ENCODE measurements around the gene KRTAP5-1. TPM values are rescaled to one million over a fixed set of nuclear protein-coding genes. Genes with fewer than 3 reads are reported as not detected.
A peak's percentile ranks its signal among the peaks of the same experiment; 100 is the strongest.

KRTAP5-1 gene
- total and polyA plus RNA-seq, 10 of the 15 experiments (the other 5 are each of a cell fraction or from before 2014, with no cell fraction given) = not detected

GRCh38 chr11:1574238-1574932 is 10.7 kb downstream of the KRTAP5-1 start:
- Histone ChIP-seq H4K20me1 (ENCODE audit: control insufficient read depth, insufficient read depth) (no peaks in the 10 kb centered on the region), H3K27ac (ENCODE audit: control insufficient read depth, insufficient read depth) (no peak overlapping the region), H3K4me1 (ENCODE audit: control insufficient read depth, insufficient read depth, low read length) (no peaks in the 10 kb centered on the region), H3K4me2 (ENCODE audit: control insufficient read depth, insufficient read depth) (peak overlapping the region; percentile 42; the same call in 1 of the 2 replicates), H3K4me3 (no peak overlapping the region), H3K9ac (ENCODE audit: control insufficient read depth, insufficient read depth, low read length) (no peak overlapping the region), H2AFZ (ENCODE audit: control insufficient read depth, low read depth, low read length) (no peak overlapping the region), H3K79me2 (ENCODE audit: control insufficient read depth, insufficient read depth, low read length) (no peaks in the 10 kb centered on the region), H3K36me3 (ENCODE audit: control insufficient read depth in 2 of 2, insufficient read depth in 2 of 2, low read length in 1 of 2) (no peaks in the 10 kb centered on the region), H3K27me3 (replicated peaks in 1 of 2; ENCODE audit: control insufficient read depth in 2 of 2, insufficient read depth in 2 of 2, low read length in 1 of 2) (peaks cover 0 to 10% of the 10 kb centered on the region in 2 experiments; a peak in 3 of 4 replicates), H3K9me3 (replicated peaks; ENCODE audit: control insufficient read depth, insufficient read depth, low read length) (peaks cover 4% of the 10 kb centered on the region; the same call in 1 of the 3 replicates)
- 1% methylated on average over 59 of the region's 64 CpGs for WGBS (ENCODE audit: insufficient coverage, insufficient replicate concordance, low lambda C conversion rate, missing lambda C conversion rate)
- FAIRE-seq = no peak
- DNase-seq (ENCODE audit: low read depth, low spot score) = no peak
- peak; percentile 82 for ATAC-seq
- in situ Hi-C loops (cut with MboI) = no loop called here
- intact Hi-C loops (cut with micrococcal nuclease; ENCODE audit: unreplicated experiment) = loop anchor here (2.0 to 10.0 kb wide), 4 partner anchors 122 to 460 kb away; partner anchors contain the start of gene TOLLIP
- CTCF ChIA-PET = interaction anchor here (0.6 to 2.4 kb wide), 36 partner anchors 8 to 458 kb away, joined by 3 to 20 read pairs (median 4); partner anchors contain the start of gene KRTAP5-5
- SMC1A ChIA-PET (ENCODE audit: uncharacterized antibody, unreplicated experiment) = interaction anchor here (0.5 to 2.0 kb wide), 14 partner anchors 26 to 458 kb away, joined by 3 to 8 read pairs (median 3); no protein-coding TSS in a partner anchor
- POLR2A ChIA-PET = no interaction called here
- RAD21 ChIA-PET (ENCODE audit: unreplicated experiment) = interaction anchor here (0.6 to 2.5 kb wide), 18 partner anchors 9 to 461 kb away, joined by 3 to 23 read pairs (median 4); no protein-coding TSS in a partner anchor
- no TSS peak for BruUV-seq (replicated peaks)
- TF ChIP-seq BCL11A (IDR thresholded peaks at IDR 0.05; ENCODE audit: low read depth, low read length) (no peak), NFYA (IDR thresholded peaks at IDR 0.05; ENCODE audit: borderline replicate concordance, low read depth, low read length) (no peak), JUNB (IDR thresholded peaks at IDR 0.05) (no peak), ATF2 (IDR thresholded peaks at IDR 0.05; ENCODE audit: low read length) (no peak), CHD4 (IDR thresholded peaks at IDR 0.05) (no peak), STAT1 (conservative IDR thresholded peaks at IDR 0.05) (no peak), SMAD5 (IDR thresholded peaks at IDR 0.05; ENCODE audit: low read depth) (no peak), POLR2AphosphoS2 (IDR thresholded peaks at IDR 0.05; ENCODE audit: low read depth, low read length) (no peak), RBBP5 (conservative IDR thresholded peaks at IDR 0.05) (no peak), CBFB (IDR thresholded peaks at IDR 0.05; ENCODE audit: low read depth) (no peak), MAX (IDR thresholded peaks at IDR 0.05; ENCODE audit: low read depth, low read length) (no peak), CREM (IDR thresholded peaks at IDR 0.05; ENCODE audit: low read depth) (no peak), BRCA1 (IDR thresholded peaks at IDR 0.05; ENCODE audit: low read depth, low read length) (no peak), POLR2AphosphoS5 (IDR thresholded peaks at IDR 0.05; ENCODE audit: low read length) (no peak), ZSCAN29 (IDR thresholded peaks at IDR 0.05) (no peak), FOXM1 (IDR thresholded peaks at IDR 0.05; ENCODE audit: low read depth, low read length) (no peak), MEF2A (IDR thresholded peaks at IDR 0.05; ENCODE audit: insufficient read depth, low read depth, low read length) (no peak), EZH2 (IDR thresholded peaks at IDR 0.05; ENCODE audit: borderline replicate concordance, control insufficient read depth, low read depth, low read length) (no peak), TCF7 (IDR thresholded peaks at IDR 0.05; ENCODE audit: borderline replicate concordance) (no peak), ZNF217 (IDR thresholded peaks at IDR 0.05) (0 out of 2 replicates have a peak, but pooled peaks have one; percentile 39), MEF2B (IDR thresholded peaks at IDR 0.05; ENCODE audit: partially characterized antibody, poor library complexity, severe bottlenecking) (peak; percentile 75), E2F8 (IDR thresholded peaks at IDR 0.05; ENCODE audit: low read depth, partially characterized antibody) (no peak)
